ENCODE results near the gene ST3GAL5.

DNA sequence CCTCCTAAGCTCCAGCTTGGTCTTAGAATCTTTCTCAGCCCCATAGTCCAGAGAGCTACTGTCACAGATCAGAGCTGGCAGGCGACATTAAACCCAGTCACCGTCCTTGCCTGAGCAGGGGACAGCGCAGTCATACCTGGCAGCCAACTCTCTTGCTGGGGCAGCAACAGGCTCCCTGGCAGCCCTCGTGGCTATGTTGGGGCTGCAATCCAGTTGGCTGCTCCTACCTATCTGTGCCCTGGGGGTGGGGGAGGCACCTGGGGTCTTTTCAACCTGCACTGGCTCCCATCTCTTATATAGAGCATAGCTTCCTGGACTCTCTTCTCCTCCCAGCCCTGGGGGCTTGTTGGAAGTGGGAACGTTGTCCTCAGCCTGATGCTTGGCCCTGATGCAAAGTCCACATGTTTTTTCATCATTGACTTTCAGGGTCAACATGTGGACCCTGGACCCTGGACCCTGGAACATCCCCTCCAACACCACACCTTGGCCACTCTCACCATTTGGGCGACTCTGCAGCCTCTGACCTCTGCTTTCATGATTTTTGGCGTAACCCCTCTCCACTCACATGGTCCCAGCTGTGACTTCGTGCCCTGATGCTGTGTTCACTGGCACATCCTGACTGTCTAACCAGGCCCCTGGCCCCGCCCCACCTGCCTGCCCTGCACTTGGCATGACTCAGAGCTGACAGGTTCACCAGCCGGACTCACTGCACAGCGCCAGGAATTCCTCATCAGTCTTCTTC is 89.4 kb downstream of the ST3GAL5 start:
- TF ChIP-seq CTCF (conservative IDR thresholded peaks at IDR 0.05; ENCODE audit: low read depth, low read length) (no peak), EZH2 (IDR thresholded peaks at IDR 0.05; ENCODE audit: borderline replicate concordance, low read depth, low read length, poor library complexity, severe bottlenecking) (no peak)

All from A673 (cell line).